ENCODE measurements around the gene ARHGAP40. TPM values are rescaled to one million over a fixed set of nuclear protein-coding genes. Genes with fewer than 3 reads are reported as not detected.

ARHGAP40 gene
- total and polyA plus RNA-seq, 2 of the 13 experiments (the other 11 are each of a cell fraction or from before 2014, with no cell fraction given), result 0.75 to 2.1 TPM

DNA sequence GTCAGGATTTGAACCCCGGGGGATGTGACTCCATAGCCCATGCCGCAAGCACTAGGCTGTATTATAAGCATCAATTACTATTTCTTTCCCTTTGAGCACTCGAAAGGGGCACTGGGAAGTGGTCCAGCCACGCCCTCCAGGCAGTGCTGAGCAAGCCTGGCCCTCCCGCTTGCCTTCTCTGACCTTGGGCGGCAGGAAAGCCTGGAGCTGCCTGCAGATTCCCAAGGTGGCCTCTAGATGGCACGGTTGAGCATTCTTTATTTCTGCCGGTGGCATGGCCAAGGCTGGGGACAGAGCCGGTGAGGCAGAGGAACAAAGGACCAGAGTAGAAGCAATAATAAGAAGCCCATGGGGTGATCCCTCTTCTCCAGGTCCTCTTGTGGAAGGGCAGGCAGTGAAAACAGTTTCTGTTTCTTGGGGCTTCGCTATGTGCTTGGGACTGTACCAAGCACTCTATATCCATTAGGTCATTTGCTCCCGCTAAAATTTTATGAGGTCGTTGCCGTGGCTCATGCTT lies 32.0 kb downstream of the ARHGAP40 start (continued):
- TF ChIP-seq, protein P1, sequence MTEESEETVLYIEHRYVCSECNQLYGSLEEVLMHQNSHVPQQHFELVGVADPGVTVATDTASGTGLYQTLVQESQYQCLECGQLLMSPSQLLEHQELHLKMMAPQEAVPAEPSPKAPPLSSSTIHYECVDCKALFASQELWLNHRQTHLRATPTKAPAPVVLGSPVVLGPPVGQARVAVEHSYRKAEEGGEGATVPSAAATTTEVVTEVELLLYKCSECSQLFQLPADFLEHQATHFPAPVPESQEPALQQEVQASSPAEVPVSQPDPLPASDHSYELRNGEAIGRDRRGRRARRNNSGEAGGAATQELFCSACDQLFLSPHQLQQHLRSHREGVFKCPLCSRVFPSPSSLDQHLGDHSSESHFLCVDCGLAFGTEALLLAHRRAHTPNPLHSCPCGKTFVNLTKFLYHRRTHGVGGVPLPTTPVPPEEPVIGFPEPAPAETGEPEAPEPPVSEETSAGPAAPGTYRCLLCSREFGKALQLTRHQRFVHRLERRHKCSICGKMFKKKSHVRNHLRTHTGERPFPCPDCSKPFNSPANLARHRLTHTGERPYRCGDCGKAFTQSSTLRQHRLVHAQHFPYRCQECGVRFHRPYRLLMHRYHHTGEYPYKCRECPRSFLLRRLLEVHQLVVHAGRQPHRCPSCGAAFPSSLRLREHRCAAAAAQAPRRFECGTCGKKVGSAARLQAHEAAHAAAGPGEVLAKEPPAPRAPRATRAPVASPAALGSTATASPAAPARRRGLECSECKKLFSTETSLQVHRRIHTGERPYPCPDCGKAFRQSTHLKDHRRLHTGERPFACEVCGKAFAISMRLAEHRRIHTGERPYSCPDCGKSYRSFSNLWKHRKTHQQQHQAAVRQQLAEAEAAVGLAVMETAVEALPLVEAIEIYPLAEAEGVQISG (CRISPR knock-in tag; IDR thresholded peaks at IDR 0.05), result peak; percentile 58
- TF ChIP-seq TP53 (CRISPR knock-in tag; conservative IDR thresholded peaks at IDR 0.05), result no peak
- peak; percentile 45; the same call in 1 of the 2 replicates for TF ChIP-seq THAP11 (CRISPR knock-in tag; IDR thresholded peaks at IDR 0.05)
- TF ChIP-seq, protein P2, sequence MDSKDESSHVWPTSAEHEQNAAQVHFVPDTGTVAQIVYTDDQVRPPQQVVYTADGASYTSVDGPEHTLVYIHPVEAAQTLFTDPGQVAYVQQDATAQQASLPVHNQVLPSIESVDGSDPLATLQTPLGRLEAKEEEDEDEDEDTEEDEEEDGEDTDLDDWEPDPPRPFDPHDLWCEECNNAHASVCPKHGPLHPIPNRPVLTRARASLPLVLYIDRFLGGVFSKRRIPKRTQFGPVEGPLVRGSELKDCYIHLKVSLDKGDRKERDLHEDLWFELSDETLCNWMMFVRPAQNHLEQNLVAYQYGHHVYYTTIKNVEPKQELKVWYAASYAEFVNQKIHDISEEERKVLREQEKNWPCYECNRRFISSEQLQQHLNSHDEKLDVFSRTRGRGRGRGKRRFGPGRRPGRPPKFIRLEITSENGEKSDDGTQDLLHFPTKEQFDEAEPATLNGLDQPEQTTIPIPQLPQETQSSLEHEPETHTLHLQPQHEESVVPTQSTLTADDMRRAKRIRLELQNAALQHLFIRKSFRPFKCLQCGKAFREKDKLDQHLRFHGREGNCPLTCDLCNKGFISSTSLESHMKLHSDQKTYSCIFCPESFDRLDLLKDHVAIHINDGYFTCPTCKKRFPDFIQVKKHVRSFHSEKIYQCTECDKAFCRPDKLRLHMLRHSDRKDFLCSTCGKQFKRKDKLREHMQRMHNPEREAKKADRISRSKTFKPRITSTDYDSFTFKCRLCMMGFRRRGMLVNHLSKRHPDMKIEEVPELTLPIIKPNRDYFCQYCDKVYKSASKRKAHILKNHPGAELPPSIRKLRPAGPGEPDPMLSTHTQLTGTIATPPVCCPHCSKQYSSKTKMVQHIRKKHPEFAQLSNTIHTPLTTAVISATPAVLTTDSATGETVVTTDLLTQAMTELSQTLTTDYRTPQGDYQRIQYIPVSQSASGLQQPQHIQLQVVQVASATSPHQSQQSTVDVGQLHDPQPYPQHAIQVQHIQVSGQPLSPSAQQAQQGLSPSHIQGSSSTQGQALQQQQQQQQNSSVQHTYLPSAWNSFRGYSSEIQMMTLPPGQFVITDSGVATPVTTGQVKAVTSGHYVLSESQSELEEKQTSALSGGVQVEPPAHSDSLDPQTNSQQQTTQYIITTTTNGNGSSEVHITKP (CRISPR knock-in tag; IDR thresholded peaks at IDR 0.05; ENCODE audit: low read depth), result peak; percentile 53; the same call in 1 of the 2 replicates
- TF ChIP-seq, protein P3, sequence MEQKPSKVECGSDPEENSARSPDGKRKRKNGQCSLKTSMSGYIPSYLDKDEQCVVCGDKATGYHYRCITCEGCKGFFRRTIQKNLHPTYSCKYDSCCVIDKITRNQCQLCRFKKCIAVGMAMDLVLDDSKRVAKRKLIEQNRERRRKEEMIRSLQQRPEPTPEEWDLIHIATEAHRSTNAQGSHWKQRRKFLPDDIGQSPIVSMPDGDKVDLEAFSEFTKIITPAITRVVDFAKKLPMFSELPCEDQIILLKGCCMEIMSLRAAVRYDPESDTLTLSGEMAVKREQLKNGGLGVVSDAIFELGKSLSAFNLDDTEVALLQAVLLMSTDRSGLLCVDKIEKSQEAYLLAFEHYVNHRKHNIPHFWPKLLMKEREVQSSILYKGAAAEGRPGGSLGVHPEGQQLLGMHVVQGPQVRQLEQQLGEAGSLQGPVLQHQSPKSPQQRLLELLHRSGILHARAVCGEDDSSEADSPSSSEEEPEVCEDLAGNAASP (CRISPR knock-in tag; IDR thresholded peaks at IDR 0.05; ENCODE audit: borderline replicate concordance), result peak; percentile 47; the same call in 1 of the 2 replicates
- peak; percentile 51; the same call in 1 of the 2 replicates for TF ChIP-seq SALL1 (CRISPR knock-in tag; IDR thresholded peaks at IDR 0.05)
- peak; percentile 30; the same call in 1 of the 2 replicates for TF ChIP-seq BHLHE40 (IDR thresholded peaks at IDR 0.05; ENCODE audit: low read length)
- TF ChIP-seq ZSCAN12 (CRISPR knock-in tag; IDR thresholded peaks at IDR 0.05), result no peak
- TF ChIP-seq, protein P4, sequence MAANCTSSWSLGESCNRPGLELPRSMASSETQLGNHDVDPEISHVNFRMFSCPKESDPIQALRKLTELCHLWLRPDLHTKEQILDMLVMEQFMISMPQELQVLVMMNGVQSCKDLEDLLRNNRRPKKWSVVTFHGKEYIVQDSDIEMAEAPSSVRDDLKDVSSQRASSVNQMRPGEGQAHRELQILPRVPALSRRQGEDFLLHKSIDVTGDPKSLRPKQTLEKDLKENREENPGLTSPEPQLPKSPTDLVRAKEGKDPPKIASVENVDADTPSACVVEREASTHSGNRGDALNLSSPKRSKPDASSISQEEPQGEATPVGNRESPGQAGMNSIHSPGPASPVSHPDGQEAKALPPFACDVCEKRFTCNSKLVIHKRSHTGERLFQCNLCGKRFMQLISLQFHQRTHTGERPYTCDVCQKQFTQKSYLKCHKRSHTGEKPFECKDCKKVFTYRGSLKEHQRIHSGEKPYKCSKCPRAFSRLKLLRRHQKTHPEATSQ (CRISPR knock-in tag; IDR thresholded peaks at IDR 0.05; ENCODE audit: borderline replicate concordance), result 0 out of 2 replicates have a peak, but pooled peaks have one; percentile 36
- TF ChIP-seq, protein P5, sequence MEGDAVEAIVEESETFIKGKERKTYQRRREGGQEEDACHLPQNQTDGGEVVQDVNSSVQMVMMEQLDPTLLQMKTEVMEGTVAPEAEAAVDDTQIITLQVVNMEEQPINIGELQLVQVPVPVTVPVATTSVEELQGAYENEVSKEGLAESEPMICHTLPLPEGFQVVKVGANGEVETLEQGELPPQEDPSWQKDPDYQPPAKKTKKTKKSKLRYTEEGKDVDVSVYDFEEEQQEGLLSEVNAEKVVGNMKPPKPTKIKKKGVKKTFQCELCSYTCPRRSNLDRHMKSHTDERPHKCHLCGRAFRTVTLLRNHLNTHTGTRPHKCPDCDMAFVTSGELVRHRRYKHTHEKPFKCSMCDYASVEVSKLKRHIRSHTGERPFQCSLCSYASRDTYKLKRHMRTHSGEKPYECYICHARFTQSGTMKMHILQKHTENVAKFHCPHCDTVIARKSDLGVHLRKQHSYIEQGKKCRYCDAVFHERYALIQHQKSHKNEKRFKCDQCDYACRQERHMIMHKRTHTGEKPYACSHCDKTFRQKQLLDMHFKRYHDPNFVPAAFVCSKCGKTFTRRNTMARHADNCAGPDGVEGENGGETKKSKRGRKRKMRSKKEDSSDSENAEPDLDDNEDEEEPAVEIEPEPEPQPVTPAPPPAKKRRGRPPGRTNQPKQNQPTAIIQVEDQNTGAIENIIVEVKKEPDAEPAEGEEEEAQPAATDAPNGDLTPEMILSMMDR (CRISPR knock-in tag; IDR thresholded peaks at IDR 0.05), result peak; percentile 94
- TF ChIP-seq SPEN (CRISPR knock-in tag; IDR thresholded peaks at IDR 0.05; ENCODE audit: low read depth), result 0 out of 2 replicates have a peak, but pooled peaks have one; percentile 28
- no peak for TF ChIP-seq ZMYM2 (CRISPR knock-in tag; IDR thresholded peaks at IDR 0.05)
- TF ChIP-seq IRF2 (CRISPR knock-in tag; IDR thresholded peaks at IDR 0.05), result 0 out of 2 replicates have a peak, but pooled peaks have one; percentile 49
- no peak for TF ChIP-seq REL (CRISPR knock-in tag; conservative IDR thresholded peaks at IDR 0.05)
- TF ChIP-seq TARDBP (CRISPR knock-in tag; IDR thresholded peaks at IDR 0.05), result peak; percentile 81
- TF ChIP-seq, protein P6, sequence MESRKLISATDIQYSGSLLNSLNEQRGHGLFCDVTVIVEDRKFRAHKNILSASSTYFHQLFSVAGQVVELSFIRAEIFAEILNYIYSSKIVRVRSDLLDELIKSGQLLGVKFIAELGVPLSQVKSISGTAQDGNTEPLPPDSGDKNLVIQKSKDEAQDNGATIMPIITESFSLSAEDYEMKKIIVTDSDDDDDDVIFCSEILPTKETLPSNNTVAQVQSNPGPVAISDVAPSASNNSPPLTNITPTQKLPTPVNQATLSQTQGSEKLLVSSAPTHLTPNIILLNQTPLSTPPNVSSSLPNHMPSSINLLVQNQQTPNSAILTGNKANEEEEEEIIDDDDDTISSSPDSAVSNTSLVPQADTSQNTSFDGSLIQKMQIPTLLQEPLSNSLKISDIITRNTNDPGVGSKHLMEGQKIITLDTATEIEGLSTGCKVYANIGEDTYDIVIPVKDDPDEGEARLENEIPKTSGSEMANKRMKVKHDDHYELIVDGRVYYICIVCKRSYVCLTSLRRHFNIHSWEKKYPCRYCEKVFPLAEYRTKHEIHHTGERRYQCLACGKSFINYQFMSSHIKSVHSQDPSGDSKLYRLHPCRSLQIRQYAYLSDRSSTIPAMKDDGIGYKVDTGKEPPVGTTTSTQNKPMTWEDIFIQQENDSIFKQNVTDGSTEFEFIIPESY (CRISPR knock-in tag; IDR thresholded peaks at IDR 0.05), result peak; percentile 77
